GM21619 (cell line): ENCODE results near the gene C16orf95.

Source experiments
- ATAC-seq: cut with Tn5 transposase; IDR thresholded peaks from one replicate; pipeline ENCODE4 v1.9.1; 2021; ENCODE audit not compliant: unreplicated experiment

Gene C16orf95

DNA sequence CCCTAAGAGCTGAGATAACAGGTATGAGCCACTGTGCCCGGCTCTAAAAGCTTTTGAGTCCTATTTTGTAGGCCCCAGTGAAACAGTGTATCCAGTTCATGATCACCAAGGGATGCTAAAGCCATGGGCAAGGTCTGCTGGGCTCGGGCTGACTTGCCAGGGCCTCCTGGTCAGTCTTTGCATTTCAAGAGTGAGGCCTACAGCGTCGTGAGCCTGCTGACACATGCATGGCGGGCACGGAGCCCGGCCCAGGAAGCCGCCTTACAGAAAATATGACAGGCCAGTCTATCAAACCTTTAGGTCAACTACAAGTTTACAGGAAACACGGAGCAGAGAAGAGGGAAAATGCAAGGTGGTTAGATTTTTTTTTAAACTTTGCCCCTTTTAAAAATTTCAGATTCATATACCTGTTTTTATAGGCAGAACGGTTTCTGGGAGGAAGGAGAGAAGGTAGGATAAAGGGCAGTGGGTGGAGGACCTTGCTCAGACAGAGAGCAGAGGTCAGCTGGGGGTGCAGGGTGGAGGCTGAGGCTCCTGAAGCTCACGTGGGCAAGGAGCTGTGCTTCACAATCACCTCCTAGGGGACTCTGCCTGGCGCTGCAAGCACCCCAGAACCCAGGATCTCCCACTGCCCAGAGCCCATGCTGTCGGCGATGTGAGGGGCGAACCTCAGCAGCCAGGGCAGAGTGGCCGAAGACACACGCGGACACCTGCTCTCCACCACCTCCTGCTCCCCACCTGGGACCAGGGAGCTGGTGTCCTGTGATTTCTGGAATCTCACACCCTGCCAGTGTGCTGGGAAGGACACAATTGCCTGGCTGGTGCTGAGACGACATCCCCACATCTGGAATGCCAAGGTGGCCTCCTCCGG lies 21.3 kb downstream of the C16orf95 start:
- ATAC-seq = no peak

DNA sequence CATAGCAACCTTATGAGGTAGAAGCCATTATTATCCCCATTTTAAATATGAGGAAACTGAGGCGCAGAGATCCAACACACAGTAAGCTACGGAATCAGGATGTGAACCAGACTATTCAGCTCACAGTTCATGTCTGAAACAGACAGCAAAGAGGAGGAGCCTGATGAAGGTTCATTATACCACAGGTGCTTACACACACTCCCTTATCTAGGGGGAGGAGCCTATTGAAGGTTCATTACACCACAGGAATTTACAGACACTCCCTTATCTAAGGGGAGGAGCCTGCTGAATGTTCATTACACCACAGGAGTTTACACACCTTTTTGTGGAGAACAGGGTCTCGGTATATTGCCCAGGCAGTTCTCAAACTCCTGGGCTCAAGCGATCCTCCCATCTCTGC lies 21.9 kb downstream of the C16orf95 start:
- ATAC-seq = no peak

DNA sequence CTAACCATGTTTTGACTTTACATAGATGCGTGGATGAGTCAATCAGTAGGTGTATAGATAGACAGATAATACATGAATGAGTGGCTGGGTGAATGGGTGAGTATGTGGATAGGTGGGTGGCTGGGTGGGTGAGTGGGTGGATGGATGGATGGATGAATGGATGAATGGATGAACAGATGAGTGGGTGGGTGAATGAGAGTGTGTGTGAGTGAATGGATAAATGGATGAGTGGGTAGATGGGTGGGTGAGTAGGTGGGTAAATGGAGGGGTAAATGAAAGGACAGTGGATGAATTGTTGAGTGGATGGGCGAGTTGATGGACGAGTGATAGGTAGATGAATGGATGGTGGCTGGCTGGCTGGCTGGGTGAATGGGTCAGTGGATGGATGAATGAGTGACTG lies 23.2 kb downstream of the C16orf95 start:
- no peak for ATAC-seq

DNA sequence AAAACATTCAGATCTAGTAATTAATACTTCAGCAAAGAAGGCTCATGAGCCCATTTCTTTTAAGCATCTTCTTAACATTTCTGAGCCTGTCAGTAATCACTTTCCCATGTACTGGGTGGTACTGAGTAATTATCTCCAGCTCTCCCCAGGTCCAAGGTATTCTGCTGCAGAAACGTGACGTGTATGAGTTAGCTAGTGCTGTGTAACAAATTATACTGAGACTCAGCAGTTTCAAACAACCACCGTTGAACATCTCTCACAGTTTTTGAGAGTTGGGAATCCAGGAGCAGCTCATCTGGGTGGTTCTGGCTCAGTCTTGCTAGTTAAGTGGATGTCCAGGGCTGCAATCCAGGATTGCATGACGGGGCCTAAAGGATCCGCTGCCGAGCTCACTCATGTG lies 25.2 kb downstream of the C16orf95 start:
- no peak for ATAC-seq

DNA sequence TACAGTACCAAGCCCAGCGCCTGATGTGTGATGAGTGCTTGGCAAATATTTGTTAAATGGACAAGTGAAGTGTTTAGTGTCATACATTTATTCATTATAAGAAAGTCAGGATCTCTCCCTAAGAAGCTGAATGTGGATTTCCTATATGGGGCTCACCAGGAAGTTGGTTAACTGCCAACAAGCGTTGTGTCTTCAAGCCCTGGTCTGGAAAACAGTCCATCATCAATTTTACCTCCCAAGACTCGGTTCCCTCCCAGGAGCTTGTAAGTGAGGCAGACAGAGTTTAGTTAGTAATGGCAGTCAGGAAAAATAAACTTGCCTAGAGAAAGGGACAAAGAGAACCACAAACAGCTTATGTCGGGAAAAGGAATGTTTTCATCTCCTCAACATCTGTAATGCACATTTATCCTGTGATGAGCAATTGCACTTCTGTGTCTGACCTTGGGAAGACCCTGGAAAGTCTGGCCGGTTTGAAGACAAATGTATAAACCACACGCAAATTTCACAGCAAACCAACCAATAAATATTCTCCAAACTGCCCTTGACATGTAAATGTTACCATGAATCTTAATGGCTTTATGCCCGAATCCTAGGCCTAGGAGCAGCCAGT lies 28.3 kb downstream of the C16orf95 start:
- ATAC-seq = no peak

DNA sequence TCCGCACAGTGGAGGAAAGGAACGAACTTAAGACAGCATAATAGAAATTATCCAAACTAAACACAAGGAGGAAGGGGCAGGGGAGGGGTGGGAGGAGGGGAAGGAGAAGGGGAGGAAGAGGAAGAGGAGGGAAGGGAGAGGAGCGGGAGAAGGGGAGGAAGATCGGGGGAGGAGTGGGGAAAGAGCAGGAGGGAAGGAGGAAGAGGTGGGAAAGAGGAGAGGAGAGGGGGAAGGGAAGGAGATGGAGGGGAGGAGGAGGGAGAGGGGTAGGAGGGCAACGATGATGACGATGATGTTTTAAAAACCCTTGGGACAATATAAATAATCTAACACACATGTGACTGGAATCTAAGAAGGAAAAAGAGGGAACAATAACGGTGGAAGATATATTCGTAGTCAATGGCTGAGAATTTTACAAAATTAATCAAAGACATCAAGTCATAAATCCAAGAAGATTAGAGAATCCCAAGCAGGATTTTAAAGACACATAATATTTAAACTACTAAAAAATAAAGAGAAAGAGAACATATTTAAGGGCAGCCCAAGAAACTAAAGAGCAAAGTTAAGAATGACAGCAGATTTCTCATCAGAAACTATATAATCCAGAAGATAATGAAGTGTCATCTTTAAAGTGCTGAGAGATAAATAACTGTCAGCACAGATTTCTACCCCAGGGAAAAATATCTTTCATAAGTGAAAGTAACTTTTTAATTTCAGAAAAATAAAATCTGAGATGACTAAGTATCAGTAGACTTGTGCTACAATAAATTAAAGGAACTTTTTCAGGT lies 30.2 kb downstream of the C16orf95 start:
- ATAC-seq = no peak

DNA sequence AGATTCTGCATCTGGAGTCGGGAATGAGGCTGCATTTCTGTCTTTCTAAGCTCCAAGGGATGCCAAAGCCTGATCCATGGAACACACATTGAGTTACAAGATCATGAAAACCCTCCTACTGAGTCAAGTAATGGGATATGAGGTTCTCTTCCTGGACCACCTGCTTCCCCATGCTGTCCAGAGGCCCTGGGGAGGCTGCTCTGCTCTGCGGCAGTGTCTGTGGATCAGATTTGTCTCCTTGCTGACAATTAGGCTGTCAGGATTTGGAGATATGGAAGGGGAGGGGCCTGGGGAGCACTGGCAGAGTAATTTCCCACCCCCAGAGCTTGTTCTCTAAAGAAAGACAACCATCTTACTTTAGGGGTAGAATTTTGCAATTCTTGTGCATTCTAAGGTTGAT lies 33.0 kb downstream of the C16orf95 start:
- no peak for ATAC-seq

DNA sequence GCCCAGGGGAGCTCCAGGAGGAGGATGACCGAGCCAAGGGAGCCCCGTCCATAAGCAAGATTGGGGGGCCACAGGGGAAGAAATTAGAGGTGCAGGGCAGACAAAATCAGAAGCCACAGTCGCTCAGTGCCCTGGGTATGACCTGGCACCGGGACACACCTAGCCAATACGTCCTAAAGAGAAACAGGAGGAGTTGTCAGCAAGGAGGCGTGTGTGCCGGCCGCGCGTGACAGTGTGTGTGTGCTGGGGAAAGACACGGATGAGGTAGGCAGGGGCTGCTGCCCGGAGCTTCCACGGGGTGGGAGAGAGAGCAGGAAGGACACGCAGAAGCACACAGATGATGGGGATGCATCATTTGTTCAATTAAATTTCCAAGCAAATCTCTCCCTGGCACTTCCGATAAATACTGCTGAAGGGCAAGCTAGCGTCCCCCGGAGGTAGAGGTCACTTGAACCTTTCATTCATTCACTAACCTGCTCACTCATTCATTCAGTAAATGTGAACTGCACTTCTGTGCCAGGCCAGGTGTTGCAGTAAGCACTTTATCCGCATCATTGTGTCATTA lies 38.0 kb downstream of the C16orf95 start:
- ATAC-seq = no peak

DNA sequence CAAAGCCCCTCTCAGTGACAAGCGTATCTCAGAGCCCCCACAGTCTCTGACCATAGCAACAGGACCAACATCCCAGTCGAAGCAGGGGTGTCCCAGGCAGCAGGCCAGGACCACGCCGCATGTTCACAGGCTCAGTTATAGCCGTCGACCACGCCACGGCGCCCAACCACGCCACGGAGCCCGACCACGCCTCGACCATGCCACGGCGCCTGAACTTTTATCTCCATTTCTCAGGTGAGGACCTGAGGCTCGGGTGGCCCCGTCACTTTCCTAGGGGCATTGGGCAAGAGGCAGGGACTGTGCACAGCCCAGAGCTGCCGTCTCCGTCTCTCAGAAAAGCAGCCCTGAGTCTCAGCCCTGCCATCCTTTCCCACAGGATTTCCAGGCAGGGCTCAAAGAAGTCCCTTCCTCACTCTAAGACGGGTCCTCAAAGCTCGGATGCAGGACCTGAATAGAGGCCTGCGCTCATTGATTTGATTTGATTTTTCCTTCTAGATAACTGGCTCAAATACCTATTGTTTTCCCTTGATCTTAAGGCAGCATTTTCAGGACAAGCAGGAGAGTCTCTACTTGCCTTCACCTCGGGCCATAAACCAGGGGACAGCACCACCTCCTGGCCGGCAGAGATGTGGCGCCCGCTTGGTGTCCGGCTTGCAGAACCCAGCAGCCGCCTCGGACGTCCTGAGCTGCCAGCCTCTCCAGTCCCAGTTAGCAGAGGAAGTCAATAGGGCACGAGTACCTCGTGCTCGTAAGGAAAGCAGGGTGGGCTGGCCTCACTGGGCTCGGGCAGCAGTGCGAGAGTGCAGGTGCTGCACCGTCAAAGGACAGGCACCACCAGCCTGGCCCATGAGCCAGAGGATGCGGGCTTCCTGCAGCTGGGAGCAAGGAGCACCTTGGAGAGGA lies 38.8 kb downstream of the C16orf95 start:
- no peak for ATAC-seq

DNA sequence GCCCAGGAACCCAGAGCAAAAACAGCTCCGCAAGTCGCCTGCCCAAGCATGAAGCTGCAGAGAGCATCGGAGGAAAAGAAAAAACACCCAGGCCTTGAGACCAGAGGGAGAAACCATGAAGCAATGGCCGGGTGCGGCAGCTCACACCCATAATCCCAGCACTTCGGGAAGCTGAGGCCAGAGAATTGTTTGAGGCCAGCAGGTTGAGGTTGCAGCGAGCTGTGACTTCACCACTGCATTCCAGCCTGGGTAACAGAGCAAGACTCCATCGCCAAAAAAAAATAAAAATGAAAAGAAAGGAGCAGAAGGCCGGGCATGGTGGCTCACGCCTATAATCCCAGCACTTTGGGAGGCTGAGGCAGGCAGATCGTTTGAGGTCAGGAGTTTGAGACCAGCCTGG lies 40.3 kb downstream of the C16orf95 start:
- ATAC-seq = no peak

DNA sequence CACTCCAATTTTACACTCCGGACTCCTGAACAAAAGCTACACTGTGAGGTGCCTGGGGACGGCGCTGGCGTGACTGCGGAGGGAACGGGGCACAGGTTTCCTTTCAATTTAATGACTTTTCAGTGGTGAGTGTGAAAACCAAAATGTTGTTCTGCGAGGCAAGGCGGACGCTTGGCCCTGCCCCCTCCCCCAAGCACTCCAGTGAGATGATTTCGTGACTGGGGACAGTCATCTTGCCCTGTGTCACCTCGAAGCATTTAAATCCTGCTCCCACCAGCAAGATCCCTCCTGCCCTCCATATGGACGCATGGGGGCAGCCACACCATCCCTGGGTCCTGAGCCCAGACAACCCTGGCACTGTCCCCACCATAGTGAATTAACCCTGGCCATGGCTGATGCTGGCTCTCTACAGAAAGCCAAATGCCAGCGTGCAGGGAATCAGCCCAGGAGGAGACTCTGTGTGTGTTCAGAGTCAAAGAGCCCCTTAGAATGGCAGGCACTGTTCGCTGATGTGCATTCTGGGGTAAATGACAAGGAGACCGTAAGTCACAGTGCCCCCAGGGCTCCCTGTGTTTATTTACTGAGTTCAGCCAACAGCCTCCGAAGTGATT lies 41.0 kb downstream of the C16orf95 start:
- no peak for ATAC-seq

DNA sequence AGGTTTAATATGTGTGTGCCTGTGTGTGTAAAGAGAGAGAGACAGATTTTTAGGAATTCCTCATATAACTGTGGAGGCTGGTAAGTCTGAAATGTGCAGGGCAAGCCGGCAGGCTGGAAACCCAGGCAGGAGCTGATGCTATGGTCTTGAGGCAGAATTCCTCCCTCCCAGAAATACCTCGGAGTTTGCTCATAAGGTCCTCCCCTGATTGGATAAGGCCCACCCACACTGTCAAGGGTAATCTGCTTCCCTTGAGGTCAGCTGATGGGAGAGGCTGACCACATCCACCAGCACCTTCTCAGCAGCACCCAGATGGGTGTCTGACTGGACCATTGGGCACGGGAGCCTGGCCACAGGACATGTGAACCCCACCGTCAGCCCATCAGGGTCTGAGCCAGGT lies 42.4 kb downstream of the C16orf95 start:
- ATAC-seq = no peak

DNA sequence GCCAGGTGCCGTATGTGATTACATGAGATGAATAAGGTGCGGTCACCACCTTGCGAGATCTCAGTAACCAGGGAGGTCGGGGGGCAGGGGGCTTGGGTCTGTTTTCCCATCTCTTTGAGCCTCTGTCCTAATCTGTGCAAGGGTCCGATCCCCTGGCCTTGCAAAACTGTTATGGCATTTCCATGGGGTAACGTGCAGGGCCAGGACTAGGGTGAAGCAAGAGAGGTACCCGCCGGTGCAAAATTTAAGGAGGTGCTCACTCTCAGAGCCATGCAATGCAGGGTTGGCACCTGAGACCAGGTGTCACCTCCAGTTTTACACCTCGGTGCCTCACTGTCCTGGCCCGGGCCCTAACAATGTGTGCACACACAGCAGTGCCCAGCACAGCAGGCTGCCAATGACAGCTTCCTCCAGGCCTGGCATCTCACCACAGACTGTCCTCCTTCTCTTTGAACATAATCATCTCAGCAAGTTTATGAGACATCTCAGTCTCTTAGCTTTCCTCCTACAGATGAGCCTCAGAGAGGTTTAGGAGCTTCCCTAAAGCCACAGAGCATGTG lies 43.6 kb downstream of the C16orf95 start:
- ATAC-seq = no peak

DNA sequence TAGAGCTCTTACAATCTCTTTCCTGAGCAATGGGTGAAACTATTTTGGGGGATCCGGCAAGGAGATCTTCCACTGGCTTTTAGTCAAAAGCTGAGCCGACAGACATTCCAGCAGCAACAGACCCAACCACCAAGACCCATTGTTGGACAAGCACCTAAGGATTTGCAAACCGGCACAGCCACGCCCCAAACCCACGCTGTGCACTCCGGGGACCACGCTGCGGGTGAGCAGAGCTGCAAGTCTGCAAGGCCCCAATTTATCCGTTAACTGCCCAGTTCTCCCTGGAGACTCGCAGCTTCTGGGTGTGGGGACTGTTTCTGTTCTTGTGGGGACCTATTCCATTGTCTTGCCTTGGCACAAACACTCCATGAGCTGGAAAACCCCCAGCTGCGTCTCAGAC lies 45.9 kb downstream of the C16orf95 start:
- no peak for ATAC-seq

DNA sequence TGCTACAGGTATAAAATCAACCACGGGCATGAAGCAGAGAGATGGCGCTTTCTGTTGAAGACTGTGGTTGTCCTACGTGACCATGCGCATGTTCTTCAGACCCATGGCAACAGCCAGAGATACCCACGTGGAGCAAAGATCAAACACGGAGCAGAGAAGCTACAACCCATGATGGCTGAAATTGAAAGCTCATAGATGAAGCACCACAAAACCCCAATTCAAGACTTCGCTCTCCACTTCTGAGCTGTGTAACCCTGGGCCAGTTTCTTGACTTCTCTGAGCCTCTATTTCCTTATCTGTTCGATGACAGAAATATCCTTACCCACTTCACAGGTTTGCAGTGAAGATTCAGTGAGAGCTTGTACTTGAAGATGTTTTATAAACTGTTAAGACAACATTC lies 49.6 kb downstream of the C16orf95 start:
- ATAC-seq = no peak

DNA sequence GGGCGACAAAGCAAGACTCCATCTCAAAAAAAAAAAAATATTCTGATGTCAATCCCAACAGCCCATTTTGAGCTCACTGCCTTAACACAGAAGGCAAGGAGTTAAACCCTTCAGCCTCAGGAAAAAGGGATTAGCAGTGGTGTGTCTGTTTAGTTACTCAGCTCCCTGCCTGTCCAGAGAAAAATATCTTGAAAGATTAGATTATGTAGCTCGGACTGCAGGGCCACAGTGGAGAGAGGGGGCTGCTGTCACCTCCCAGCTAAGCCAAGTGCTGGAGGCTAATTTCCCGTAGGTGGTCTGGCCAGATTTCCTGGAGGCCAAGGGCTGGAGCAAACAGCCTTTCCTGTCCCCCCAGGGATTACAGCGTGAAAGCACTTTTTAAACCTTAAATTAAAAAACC lies 50.3 kb downstream of the C16orf95 start:
- no peak for ATAC-seq

DNA sequence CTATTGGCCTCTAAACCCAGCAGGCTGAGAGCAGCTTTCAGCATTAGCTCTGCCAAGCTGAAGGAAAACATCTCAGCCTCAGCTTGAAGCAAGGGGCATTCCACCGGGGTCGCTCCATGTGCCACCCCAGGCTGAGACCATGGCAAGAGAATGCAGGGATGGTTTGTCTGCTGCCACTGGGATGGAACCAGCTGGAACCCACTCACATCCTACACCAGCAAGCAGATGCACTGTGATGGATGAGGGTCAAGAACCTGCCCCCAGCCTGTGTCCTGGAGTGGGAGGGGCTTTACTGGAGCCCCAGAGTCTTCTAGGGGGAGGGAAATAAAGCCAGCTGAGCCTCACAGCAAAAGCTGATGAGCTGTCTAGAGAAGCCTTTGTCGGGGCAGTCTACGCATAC lies 51.9 kb downstream of the C16orf95 start:
- no peak for ATAC-seq

DNA sequence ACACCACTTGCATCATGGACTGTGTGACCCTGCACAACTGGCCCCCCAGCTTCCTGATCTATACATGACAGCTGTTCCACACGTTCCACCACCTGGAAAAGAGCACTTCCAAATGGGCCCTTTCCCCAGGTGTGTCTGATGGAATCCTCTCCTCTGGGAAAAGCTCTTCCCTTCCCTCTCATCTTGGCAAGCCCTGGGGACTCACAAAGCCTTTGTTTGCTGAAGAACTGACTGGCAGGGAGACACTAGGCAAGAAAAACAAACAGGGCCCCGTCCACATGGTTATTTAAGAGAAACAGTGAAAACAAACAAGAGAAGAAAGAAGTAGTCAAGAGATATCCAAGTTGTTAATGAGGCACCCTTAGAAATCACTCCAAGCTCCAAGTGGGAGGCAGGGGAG lies 52.6 kb downstream of the C16orf95 start:
- no peak for ATAC-seq

DNA sequence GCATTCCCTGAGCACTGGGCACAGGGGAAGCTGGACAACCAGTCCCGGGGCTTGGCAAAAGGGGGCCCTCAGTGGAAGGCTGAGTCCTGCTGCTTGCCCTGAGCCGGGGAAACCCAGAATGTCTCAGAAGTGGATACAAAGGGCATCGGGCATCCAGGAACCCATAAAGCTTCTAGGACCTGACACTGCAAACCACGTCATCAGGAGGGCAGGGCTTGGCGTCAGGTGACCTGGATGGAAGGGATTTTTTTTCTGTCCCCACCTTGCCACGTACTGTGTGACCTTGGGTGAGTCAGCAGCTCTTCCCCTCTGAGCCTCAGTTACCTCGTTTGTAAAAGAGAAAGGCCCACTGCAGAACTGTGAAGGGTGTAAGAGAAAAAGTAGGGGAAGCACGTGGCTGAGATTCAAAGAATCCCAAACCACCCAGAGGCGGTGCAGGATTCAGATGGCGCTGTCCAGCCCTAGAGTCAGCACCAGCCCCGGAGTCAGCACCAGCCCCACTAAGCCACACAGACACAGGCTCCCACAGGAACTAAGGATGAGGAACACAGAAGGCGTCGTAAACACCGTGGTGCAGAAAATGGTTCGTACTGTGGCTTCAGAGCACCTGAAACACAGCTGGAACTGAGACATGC lies 53.7 kb downstream of the C16orf95 start:
- ATAC-seq = no peak
